H1 (cell line): Measurements from ENCODE around the gene CLDN34. TPM values are rescaled to one million over a fixed set of nuclear protein-coding genes. Genes with fewer than 3 reads are reported as not detected.

Experiments
- CHD7 ChIP-seq: fragments of 300-600 bp; sonication (generic); IDR thresholded peaks from 2 replicates; pipeline ENCODE4 v1.7.1; 2012; ENCODE audit warnings: low read length, moderate library complexity, mild to moderate bottlenecking, inconsistent platforms; ENCODE audit not compliant: insufficient replicate concordance
- polyA plus RNA-seq, 7 experiments: library from polyadenylated mRNA; depleted of rRNA in 3 of 7; stranded (reverse) in 5 of 7; unstranded in 2 of 7; fragments of >200 nt in 5 of 7; fragments of 200-250 nt in 2 of 7; gene quantifications; 1 replicate in 5 of 7; 2 replicates in 1 of 7; 4 replicates in 1 of 7; pipeline versions ENCODE4 v1.2.1 to v1.2.3, GENCODE V29; 2011 to 2013; ENCODE audit warnings: missing spikeins in 2 of 7, mixed read lengths in 2 of 7
- total RNA-seq: library from RNA; stranded (reverse); fragmentation: NEBNext Ultra II Directional; extraction: Animal tissue kit (Norgen Biotek cat#: 25700); gene quantifications from 2 replicates; pipeline ENCODE4 v1.2.1, GENCODE V29; 2021

CLDN34 gene
- total and polyA plus RNA-seq, 2 of the 8 experiments (the other 6 are each of a cell fraction or from before 2014, with no cell fraction given) = 0.26 to 0.50 TPM

DNA sequence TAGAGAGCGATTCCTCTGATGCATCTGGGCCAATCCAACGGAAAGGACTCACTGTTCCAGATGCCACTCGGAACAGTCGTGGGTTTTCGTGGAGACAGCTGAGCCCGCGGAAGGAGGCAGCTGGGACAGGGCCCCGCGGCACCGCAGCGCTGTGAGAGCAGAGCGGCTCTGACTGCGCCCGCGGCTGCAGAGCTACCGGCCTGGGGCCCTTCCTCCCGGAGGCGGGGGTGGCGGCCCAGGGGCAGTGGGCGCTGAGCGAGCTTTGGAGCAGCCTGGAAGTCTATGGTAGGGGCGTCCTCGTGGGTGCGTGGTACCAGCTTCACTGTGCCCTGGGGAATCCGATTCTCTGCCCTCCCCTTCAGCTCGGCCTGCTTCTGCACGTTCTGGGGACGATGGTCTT, 24.9 kb downstream of the CLDN34 start (continued):
- no peak for TF ChIP-seq CHD7
